ENCODE measurements around the gene ZBTB20. TPM values are rescaled to one million over a fixed set of nuclear protein-coding genes. Genes with fewer than 3 reads are reported as not detected.

The ZBTB20 gene
- total and polyA plus RNA-seq, 2 of the 4 experiments (the other 2 are of a cell fraction) = 0.75 to 14.7 TPM

- H4K5ac ChIP-seq (ENCODE audit: low read depth, low read length) = no peak overlapping the region
- no peak overlapping the region for H2AK9ac ChIP-seq (replicated peaks; ENCODE audit: low read depth, low read length, poor library complexity)
- intact Hi-C loops (cut with micrococcal nuclease) (no loop called here), in situ Hi-C loops (cut with MboI; ENCODE audit: low sequenced_read_pairs) (no loop called here), dilution Hi-C loops (cut with HindIII; ENCODE audit: low sequenced_read_pairs, unreplicated experiment) (no loop called here)
- no peak overlapping the region for H2BK5ac ChIP-seq (ENCODE audit: low read depth, low read length, poor library complexity, severe bottlenecking)
- H4K8ac ChIP-seq (ENCODE audit: low read depth in 2 of 2, low read length in 2 of 2) = no peak overlapping the region
- 0 out of 2 replicates have a peak overlapping the region, but pooled peaks have one; percentile 10 for H3K9ac ChIP-seq (ENCODE audit: low read depth, low read length)
- ChIA-PET POLR2A (ENCODE audit: unreplicated experiment) (no interaction called here), CTCF (no interaction called here)
- H4K91ac ChIP-seq (ENCODE audit: insufficient read depth, low read depth, low read length) = no peak overlapping the region
- no peak overlapping the region for H3K56ac ChIP-seq (ENCODE audit: extremely low read depth, insufficient read depth, low read length)
- H2AFZ ChIP-seq (replicated peaks; ENCODE audit: low read length, poor library complexity) = no peak overlapping the region
- peaks cover 3% of the 10 kb centered on the region for H3K9me1 ChIP-seq (ENCODE audit: insufficient read depth, low read length)
- H3K9me3 ChIP-seq (ENCODE audit: control insufficient read depth, insufficient read depth, low read length) = no peaks in the 10 kb centered on the region
- no peaks in the 10 kb centered on the region for H4K20me1 ChIP-seq (ENCODE audit: insufficient read depth, low read length)
- H3K4me3 ChIP-seq (ENCODE audit: insufficient read depth, low read depth, low read length) = peak overlapping the region; percentile 28; the same call in 1 of the 2 replicates
- 0 out of 2 replicates have a peak overlapping the region, but pooled peaks have one; percentile 2 for H3K14ac ChIP-seq (replicated peaks; ENCODE audit: low read depth, low read length)
- H3K36me3 ChIP-seq (ENCODE audit: control insufficient read depth, insufficient read depth, low read length) = no peaks in the 10 kb centered on the region
- no peak overlapping the region for H3K27ac ChIP-seq (ENCODE audit: insufficient read depth, low read length)
- H2BK15ac ChIP-seq (ENCODE audit: low read depth, low read length) = no peak overlapping the region
- BruUV-seq (replicated peaks) = no TSS peak
- H3K27me3 ChIP-seq (ENCODE audit: control insufficient read depth, insufficient read depth, low read length) = no peaks in the 10 kb centered on the region
- H3K79me1 ChIP-seq (ENCODE audit: low read depth in 1 of 2, low read length in 2 of 2) = no peaks in the 10 kb centered on the region; a peak in 1 of 4 replicates
- no peak overlapping the region for H2AK5ac ChIP-seq (ENCODE audit: low read depth, low read length)
- H3K4me2 ChIP-seq (ENCODE audit: low read depth, low read length) = peak overlapping the region; percentile 89
- no peak overlapping the region for H3K23ac ChIP-seq (ENCODE audit: low read depth, low read length)
- H2BK20ac ChIP-seq (ENCODE audit: low read depth, low read length) = no peak overlapping the region
- no CpG with 5 or more reads among the region's 8 CpGs for WGBS, 2 experiments (ENCODE audit: extremely low coverage in 2 of 2, insufficient read length in 1 of 2)
- peaks cover 2% of the 10 kb centered on the region; the same call in 1 of the 2 replicates for H3K4me1 ChIP-seq (ENCODE audit: control insufficient read depth, insufficient read depth, low read length)
- ATAC-seq (ENCODE audit: low read depth) (no peak; the same call in 1 of the 2 replicates), DNase-seq (no peak)
- no peak overlapping the region for H3K4ac ChIP-seq (ENCODE audit: low read depth, low read length)
- no peak overlapping the region for H3K18ac ChIP-seq (ENCODE audit: low read depth, low read length)
- TF ChIP-seq CEBPB (IDR thresholded peaks at IDR 0.05; ENCODE audit: low read depth, low read length) (peak; percentile 56), SMC3 (IDR thresholded peaks at IDR 0.05; ENCODE audit: low read depth, low read length) (no peak)
- H2BK120ac ChIP-seq (ENCODE audit: low read depth, low read length) = no peak overlapping the region
Measured at GRCh38 chr3:114900908-114901307, 246.2 kb downstream of the ZBTB20 start.

Data from IMR-90 (cell line).